HepG2 (cell line): ENCODE results near the gene C13orf46. TPM values are rescaled to one million over a fixed set of nuclear protein-coding genes. Genes with fewer than 3 reads are reported as not detected.

Experiments used
- ATAC-seq: fragments of 200-7000 bp; cut with Tn5 transposase; 3 replicates; pipeline ENCODE4 v1.9.1; 2020; ENCODE audit warnings: mild to moderate bottlenecking, moderate library complexity
- BruUV-seq: library from RNA; stranded (reverse); fragments of 400-500 nt; replicated peaks from 2 replicates; lab custom pipeline; 2021; lab: Mats Ljungman, UMichigan
- CTCF ChIA-PET: fragments of 300-600 bp; formaldehyde crosslinking; extraction: SDS; loops from one replicate; lab custom pipeline; 2021; ENCODE audit warnings: low total read pairs, inconsistent platforms, low intra/inter-chr PET ratio; lab: Yijun Ruan, JAX
- POLR2A ChIA-PET: fragments of 350-600 bp; sonication (Branson Sonifier 250); formaldehyde crosslinking; loops from one replicate; lab custom pipeline; 2020; ENCODE audit warnings: antibody characterized with exemption, inconsistent platforms; lab: Yijun Ruan, JAX
- DNase-seq: peaks from one replicate; pipeline ENCODE4 v3.0.0-alpha.2; 2015; ENCODE audit warnings: low spot score
- FAIRE-seq: peaks from 3 replicates; lab custom pipeline; 2011; peaks lifted over from hg19 to GRCh38; lab: Jason Lieb, UNC
- H2AFZ ChIP-seq: one replicate; pipeline ENCODE4 v1.6.1; 2011; ENCODE audit warnings: low read length, inconsistent platforms
- H3K27ac ChIP-seq: fragments of 300-600 bp; 3 replicates; pipeline ENCODE4 v1.8.0; 2011; ENCODE audit warnings: mixed run types, mild to moderate bottlenecking, mixed read lengths, low read length, inconsistent platforms; ENCODE audit not compliant: insufficient read depth; ENCODE audit errors: extremely low read length
- H3K27me3 ChIP-seq, 2 experiments: fragments of 200-600 bp in 1 of 2; 2 replicates in 1 of 2; 3 replicates in 1 of 2; pipeline versions ENCODE4 v1.6.0 to v1.8.0; 2011; ENCODE audit warnings: low read length in 2 of 2, mild to moderate bottlenecking in 2 of 2, moderate library complexity in 2 of 2, inconsistent platforms in 1 of 2; ENCODE audit not compliant: insufficient read depth in 2 of 2, control insufficient read depth in 1 of 2
- H3K36me3 ChIP-seq, 2 experiments: fragments of 200-600 bp in 1 of 2; replicated peaks in 1 of 2; 2 replicates in 1 of 2; 3 replicates in 1 of 2; pipeline versions ENCODE4 v1.5.1 to v1.8.0; 2011; ENCODE audit warnings: low read length in 2 of 2, inconsistent platforms in 1 of 2; ENCODE audit not compliant: insufficient read depth in 2 of 2, control insufficient read depth in 1 of 2
- H3K4me1 ChIP-seq: 2 replicates; pipeline ENCODE4 v1.5.1; 2012; ENCODE audit warnings: low read length, inconsistent platforms; ENCODE audit not compliant: insufficient read depth
- H3K4me2 ChIP-seq: 2 replicates; pipeline ENCODE4 v1.6.0; 2011; ENCODE audit warnings: low read depth, low read length, inconsistent platforms
- H3K4me3 ChIP-seq, 3 experiments: fragments of 200-600 bp in 1 of 3; sonication (generic), shearing (Covaris generic) in 1 of 3; replicated peaks in 1 of 3; 2 replicates each; pipeline ENCODE4 v1.5.1; 2011 to 2016; ENCODE audit warnings: low read length in 3 of 3, inconsistent platforms in 2 of 3, low read depth in 2 of 3, mild to moderate bottlenecking in 2 of 3, control low read depth in 1 of 3, mixed read lengths in 1 of 3; ENCODE audit not compliant: insufficient read depth in 1 of 3
- H3K79me2 ChIP-seq: one replicate; pipeline ENCODE4 v1.6.1; 2011; ENCODE audit warnings: low read length, inconsistent platforms; ENCODE audit not compliant: insufficient read depth
- H3K9ac ChIP-seq: 2 replicates; pipeline ENCODE4 v1.6.0; 2011; ENCODE audit warnings: mild to moderate bottlenecking, low read depth, low read length, inconsistent platforms; ENCODE audit not compliant: insufficient read depth
- H3K9me3 ChIP-seq: 2 replicates; pipeline ENCODE4 v1.5.1; 2012; ENCODE audit warnings: mild to moderate bottlenecking, low read length
- H4K20me1 ChIP-seq: 2 replicates; pipeline ENCODE4 v1.6.0; 2011; ENCODE audit warnings: inconsistent platforms, mild to moderate bottlenecking, low read length, moderate library complexity; ENCODE audit not compliant: insufficient read depth
- HMG20B ChIP-seq: conservative IDR thresholded peaks from 2 replicates; pipeline ENCODE4 v1.6.1; 2016; ENCODE audit warnings: missing genetic modification reagents, missing compliant biosample characterization
- NFKBIZ ChIP-seq: IDR thresholded peaks from 2 replicates; pipeline ENCODE4 v1.6.1; 2018; ENCODE audit warnings: missing genetic modification reagents, missing compliant biosample characterization
- NR3C1 ChIP-seq: sonication (generic); formaldehyde crosslinking; IDR thresholded peaks from 2 replicates; pipeline ENCODE4 v1.4.0; 2020; ENCODE audit warnings: missing genetic modification reagents
- REXO4 ChIP-seq: sonication (generic); formaldehyde crosslinking; IDR thresholded peaks from 2 replicates; pipeline ENCODE4 v1.8.0; 2022; ENCODE audit warnings: missing genetic modification reagents, mild to moderate bottlenecking, borderline replicate concordance
- THRA ChIP-seq: sonication (generic); formaldehyde crosslinking; IDR thresholded peaks from 2 replicates; pipeline ENCODE4 v1.4.0; 2020; ENCODE audit warnings: missing genetic modification reagents, borderline replicate concordance
- YEATS4 ChIP-seq: sonication (generic); formaldehyde crosslinking; IDR thresholded peaks from 2 replicates; pipeline ENCODE4 v1.4.0; 2020; ENCODE audit warnings: missing genetic modification reagents, borderline replicate concordance
- ZMYM2 ChIP-seq: sonication (generic); formaldehyde crosslinking; IDR thresholded peaks from 2 replicates; pipeline ENCODE4 v1.8.0; 2022; ENCODE audit warnings: mild to moderate bottlenecking, missing genetic modification reagents
- ZNF572 ChIP-seq: sonication (generic); formaldehyde crosslinking; IDR thresholded peaks from 2 replicates; pipeline ENCODE4 v1.5.1; 2020; ENCODE audit warnings: mild to moderate bottlenecking, missing genetic modification reagents
- ZNF772 ChIP-seq: sonication (generic); formaldehyde crosslinking; IDR thresholded peaks from 2 replicates; pipeline ENCODE4 v1.5.0; 2020; ENCODE audit warnings: mild to moderate bottlenecking, missing genetic modification reagents
- WGBS: methylation state at CpG from one replicate; pipeline ENCODE4 v1.1.6; 2017; ENCODE audit warnings: low lambda C conversion rate; 5-methylcytosine and 5-hydroxymethylcytosine counted together
- in situ Hi-C: cut with HindIII; loops from 2 replicates; pipeline ENCODE4 v1.10.0; 2017; ENCODE audit warnings: low pct_unique_long_range_greater_than_20kb; ENCODE audit not compliant: extremely low pct_ligation_motif_present
- intact Hi-C: fragments of 100-400 bp; cut with micrococcal nuclease; formaldehyde crosslinking; loops from one replicate; pipeline ENCODE4 v1.10.0; 2022; ENCODE audit not compliant: unreplicated experiment
- polyA plus RNA-seq, 8 experiments: library from polyadenylated mRNA; depleted of rRNA in 3 of 8; stranded (reverse) in 7 of 8; unstranded in 1 of 8; fragments of >200 nt; fragmentation: Illumina TruSeq in 4 of 8; extraction: Trizol in 4 of 8; gene quantifications; 2 replicates each; pipeline versions ENCODE4 v1.2.1 to v1.2.3, GENCODE V29; 2011 to 2016; ENCODE audit warnings: low read depth in 4 of 8, missing spikeins in 1 of 8, mixed read lengths in 1 of 8; ENCODE audit not compliant: insufficient read depth in 1 of 8
- total RNA-seq, 5 experiments: library from RNA; depleted of rRNA; stranded (reverse); fragments of >200 nt; fragmentation: Illumina TruSeq; extraction: Trizol; gene quantifications; 2 replicates each; pipeline ENCODE4 v1.2.3, GENCODE V29; 2016; ENCODE audit warnings: low read depth in 1 of 5
- TF ChIP-seq, protein P1 (sequence below): IDR thresholded peaks from 2 replicates; pipeline ENCODE4 v1.6.1; 2016; ENCODE audit warnings: low read depth, borderline replicate concordance
- TF ChIP-seq, protein P2 (sequence below): sonication (generic); formaldehyde crosslinking; IDR thresholded peaks from 2 replicates; pipeline ENCODE4 v1.5.1; 2020; ENCODE audit warnings: missing genetic modification reagents, mild to moderate bottlenecking, borderline replicate concordance
- TF ChIP-seq, protein P3 (sequence below), 2 experiments: fragments of 450-650 bp in 1 of 2; sonication (generic) in 1 of 2; formaldehyde crosslinking in 1 of 2; IDR thresholded peaks; 2 replicates each; pipeline versions ENCODE4 v1.6.1 to v1.8.0; 2016 to 2022; ENCODE audit warnings: antibody characterized with exemption in 1 of 2, mild to moderate bottlenecking in 1 of 2, missing genetic modification reagents in 1 of 2

Gene C13orf46
- total and polyA plus RNA-seq, 2 of the 13 experiments (the other 11 are each of a cell fraction or from before 2014, with no cell fraction given): 0.01 TPM; not detected in 1

DNA sequence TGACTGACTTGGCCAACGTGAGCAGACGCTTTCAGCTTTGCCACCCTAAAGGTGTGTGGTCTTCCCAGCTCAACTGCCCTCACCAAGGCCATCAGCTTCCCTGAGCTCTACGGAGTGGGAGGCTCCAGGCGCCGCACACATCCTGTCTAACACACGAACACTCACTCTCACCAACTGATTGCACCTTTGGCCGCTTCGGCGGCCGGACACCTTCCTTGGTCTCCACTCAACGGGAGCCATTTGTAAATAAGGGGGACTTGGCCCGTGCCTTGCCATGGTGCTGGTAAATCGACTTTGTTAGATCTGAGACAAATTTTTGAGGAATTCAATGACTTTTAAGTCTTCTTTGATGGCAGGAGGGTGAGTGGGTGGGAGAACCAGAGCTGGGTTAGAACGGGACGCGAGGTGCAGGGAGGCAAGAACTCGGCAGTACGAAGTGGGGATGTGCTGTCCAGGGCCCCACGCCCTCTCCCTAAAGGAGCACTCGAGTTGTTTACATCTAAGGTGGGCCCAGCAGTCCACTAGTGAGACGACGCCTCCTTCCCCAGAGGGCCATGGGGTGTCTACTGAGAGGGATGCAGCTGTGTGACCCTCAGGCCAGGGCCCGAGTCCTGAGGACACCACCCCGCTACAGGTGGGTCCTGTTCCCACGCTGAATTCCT, 4.4 kb downstream of the C13orf46 start:
- ATAC-seq (no peak), FAIRE-seq (no peak), DNase-seq (no peak)
- no peak overlapping the region for H3K4me2 ChIP-seq
- POLR2A ChIA-PET: no interaction called here
- H4K20me1 ChIP-seq: no peaks in the 10 kb centered on the region
- peaks cover 11% of the 10 kb centered on the region for H3K9me3 ChIP-seq
- H3K27ac ChIP-seq: no peak overlapping the region
- BruUV-seq: no TSS peak
- no peaks in the 10 kb centered on the region for H3K79me2 ChIP-seq
- H3K4me1 ChIP-seq: no peaks in the 10 kb centered on the region
- no peak overlapping the region for H3K9ac ChIP-seq
- no peak overlapping the region for H3K4me3 ChIP-seq
- 63% methylated on average over 14 of the region's 25 CpGs for WGBS
- H3K27me3 ChIP-seq: peaks cover 11 to 40% of the 10 kb centered on the region in 2 experiments
- no peaks in the 10 kb centered on the region for H3K36me3 ChIP-seq
- CTCF ChIA-PET: no interaction called here
- H2AFZ ChIP-seq: no peak overlapping the region
- intact Hi-C loops: no loop called here
- in situ Hi-C loops: no loop called here
- TF ChIP-seq NFKBIZ: no peak
- TF ChIP-seq, protein P1, sequence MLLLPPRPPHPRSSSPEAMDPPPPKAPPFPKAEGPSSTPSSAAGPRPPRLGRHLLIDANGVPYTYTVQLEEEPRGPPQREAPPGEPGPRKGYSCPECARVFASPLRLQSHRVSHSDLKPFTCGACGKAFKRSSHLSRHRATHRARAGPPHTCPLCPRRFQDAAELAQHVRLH: no peak
- TF ChIP-seq YEATS4 (CRISPR knock-in tag): no peak
- TF ChIP-seq THRA: no peak
- TF ChIP-seq, protein P2, sequence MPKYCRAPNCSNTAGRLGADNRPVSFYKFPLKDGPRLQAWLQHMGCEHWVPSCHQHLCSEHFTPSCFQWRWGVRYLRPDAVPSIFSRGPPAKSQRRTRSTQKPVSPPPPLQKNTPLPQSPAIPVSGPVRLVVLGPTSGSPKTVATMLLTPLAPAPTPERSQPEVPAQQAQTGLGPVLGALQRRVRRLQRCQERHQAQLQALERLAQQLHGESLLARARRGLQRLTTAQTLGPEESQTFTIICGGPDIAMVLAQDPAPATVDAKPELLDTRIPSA (CRISPR knock-in tag): no peak
- no peak for TF ChIP-seq ZNF772 (CRISPR knock-in tag)
- TF ChIP-seq HMG20B: no peak
- no peak for TF ChIP-seq REXO4 (CRISPR knock-in tag)
- TF ChIP-seq ZNF572: no peak
- TF ChIP-seq ZMYM2: no peak
- TF ChIP-seq, protein P3, sequence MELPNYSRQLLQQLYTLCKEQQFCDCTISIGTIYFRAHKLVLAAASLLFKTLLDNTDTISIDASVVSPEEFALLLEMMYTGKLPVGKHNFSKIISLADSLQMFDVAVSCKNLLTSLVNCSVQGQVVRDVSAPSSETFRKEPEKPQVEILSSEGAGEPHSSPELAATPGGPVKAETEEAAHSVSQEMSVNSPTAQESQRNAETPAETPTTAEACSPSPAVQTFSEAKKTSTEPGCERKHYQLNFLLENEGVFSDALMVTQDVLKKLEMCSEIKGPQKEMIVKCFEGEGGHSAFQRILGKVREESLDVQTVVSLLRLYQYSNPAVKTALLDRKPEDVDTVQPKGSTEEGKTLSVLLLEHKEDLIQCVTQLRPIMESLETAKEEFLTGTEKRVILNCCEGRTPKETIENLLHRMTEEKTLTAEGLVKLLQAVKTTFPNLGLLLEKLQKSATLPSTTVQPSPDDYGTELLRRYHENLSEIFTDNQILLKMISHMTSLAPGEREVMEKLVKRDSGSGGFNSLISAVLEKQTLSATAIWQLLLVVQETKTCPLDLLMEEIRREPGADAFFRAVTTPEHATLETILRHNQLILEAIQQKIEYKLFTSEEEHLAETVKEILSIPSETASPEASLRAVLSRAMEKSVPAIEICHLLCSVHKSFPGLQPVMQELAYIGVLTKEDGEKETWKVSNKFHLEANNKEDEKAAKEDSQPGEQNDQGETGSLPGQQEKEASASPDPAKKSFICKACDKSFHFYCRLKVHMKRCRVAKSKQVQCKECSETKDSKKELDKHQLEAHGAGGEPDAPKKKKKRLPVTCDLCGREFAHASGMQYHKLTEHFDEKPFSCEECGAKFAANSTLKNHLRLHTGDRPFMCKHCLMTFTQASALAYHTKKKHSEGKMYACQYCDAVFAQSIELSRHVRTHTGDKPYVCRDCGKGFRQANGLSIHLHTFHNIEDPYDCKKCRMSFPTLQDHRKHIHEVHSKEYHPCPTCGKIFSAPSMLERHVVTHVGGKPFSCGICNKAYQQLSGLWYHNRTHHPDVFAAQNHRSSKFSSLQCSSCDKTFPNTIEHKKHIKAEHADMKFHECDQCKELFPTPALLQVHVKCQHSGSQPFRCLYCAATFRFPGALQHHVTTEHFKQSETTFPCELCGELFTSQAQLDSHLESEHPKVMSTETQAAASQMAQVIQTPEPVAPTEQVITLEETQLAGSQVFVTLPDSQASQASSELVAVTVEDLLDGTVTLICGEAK (IDR thresholded peaks at IDR 0.05): no peak
- TF ChIP-seq, protein P3 (CRISPR knock-in tag; IDR thresholded peaks at IDR 0.05): no peak
- TF ChIP-seq NR3C1: no peak
